ENCODE results near the gene SMG6. TPM values are rescaled to one million over a fixed set of nuclear protein-coding genes. Genes with fewer than 3 reads are reported as not detected.
A peak's percentile ranks its signal among the peaks of the same experiment; 100 is the strongest.

SMG6 gene
- total and polyA plus RNA-seq, 2 of the 13 experiments (the other 11 are each of a cell fraction or from before 2014, with no cell fraction given): 4.6 to 14.6 TPM

GRCh38 chr17:2336215-2336851 is 32.7 kb upstream of the SMG6 start, which contains the start of gene TSR1 (continued):
- peak; percentile 89; the same call in 1 of the 2 replicates for TF ChIP-seq ARID4A (CRISPR knock-in tag; IDR thresholded peaks at IDR 0.05; ENCODE audit: borderline replicate concordance)
- TF ChIP-seq IRF2 (CRISPR knock-in tag; IDR thresholded peaks at IDR 0.05): peak; percentile 33; the same call in 1 of the 2 replicates
- peak; percentile 67; the same call in 1 of the 2 replicates for TF ChIP-seq ZBTB38 (CRISPR knock-in tag; IDR thresholded peaks at IDR 0.05)
- TF ChIP-seq GATAD2A (CRISPR knock-in tag; IDR thresholded peaks at IDR 0.05): peak; percentile 57
- TF ChIP-seq PRMT3 (CRISPR knock-in tag; IDR thresholded peaks at IDR 0.05; ENCODE audit: borderline replicate concordance, low read depth): 0 out of 2 replicates have a peak, but pooled peaks have one; percentile 80
- peak; percentile 97 for TF ChIP-seq POLR2G (IDR thresholded peaks at IDR 0.05; ENCODE audit: low read depth, low read length)
- TF ChIP-seq, protein P1, sequence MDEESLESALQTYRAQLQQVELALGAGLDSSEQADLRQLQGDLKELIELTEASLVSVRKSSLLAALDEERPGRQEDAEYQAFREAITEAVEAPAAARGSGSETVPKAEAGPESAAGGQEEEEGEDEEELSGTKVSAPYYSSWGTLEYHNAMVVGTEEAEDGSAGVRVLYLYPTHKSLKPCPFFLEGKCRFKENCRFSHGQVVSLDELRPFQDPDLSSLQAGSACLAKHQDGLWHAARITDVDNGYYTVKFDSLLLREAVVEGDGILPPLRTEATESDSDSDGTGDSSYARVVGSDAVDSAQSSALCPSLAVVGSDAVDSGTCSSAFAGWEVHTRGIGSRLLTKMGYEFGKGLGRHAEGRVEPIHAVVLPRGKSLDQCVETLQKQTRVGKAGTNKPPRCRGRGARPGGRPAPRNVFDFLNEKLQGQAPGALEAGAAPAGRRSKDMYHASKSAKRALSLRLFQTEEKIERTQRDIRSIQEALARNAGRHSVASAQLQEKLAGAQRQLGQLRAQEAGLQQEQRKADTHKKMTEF (CRISPR knock-in tag; IDR thresholded peaks at IDR 0.05): peak; percentile 86
- peak; percentile 84 for TF ChIP-seq ASH2L (IDR thresholded peaks at IDR 0.05; ENCODE audit: insufficient read length, low read depth, low read length)
- TF ChIP-seq RNF2 (conservative IDR thresholded peaks at IDR 0.05; ENCODE audit: low read depth): peak; percentile 92; the same call in 1 of the 2 replicates
- no peak for TF ChIP-seq ZNF234 (CRISPR knock-in tag; conservative IDR thresholded peaks at IDR 0.05)
- peak; percentile 91 for TF ChIP-seq CHD2 (IDR thresholded peaks at IDR 0.05; ENCODE audit: low read depth, low read length)
- TF ChIP-seq ZNF430 (CRISPR knock-in tag; IDR thresholded peaks at IDR 0.05): peak; percentile 58; the same call in 1 of the 2 replicates
- peak; percentile 65; the same call in 1 of the 2 replicates for TF ChIP-seq ZNF510 (CRISPR knock-in tag; IDR thresholded peaks at IDR 0.05; ENCODE audit: low read depth)
- peak; percentile 77 for TF ChIP-seq ZNF776 (CRISPR knock-in tag; IDR thresholded peaks at IDR 0.05)
- TF ChIP-seq, protein P2, sequence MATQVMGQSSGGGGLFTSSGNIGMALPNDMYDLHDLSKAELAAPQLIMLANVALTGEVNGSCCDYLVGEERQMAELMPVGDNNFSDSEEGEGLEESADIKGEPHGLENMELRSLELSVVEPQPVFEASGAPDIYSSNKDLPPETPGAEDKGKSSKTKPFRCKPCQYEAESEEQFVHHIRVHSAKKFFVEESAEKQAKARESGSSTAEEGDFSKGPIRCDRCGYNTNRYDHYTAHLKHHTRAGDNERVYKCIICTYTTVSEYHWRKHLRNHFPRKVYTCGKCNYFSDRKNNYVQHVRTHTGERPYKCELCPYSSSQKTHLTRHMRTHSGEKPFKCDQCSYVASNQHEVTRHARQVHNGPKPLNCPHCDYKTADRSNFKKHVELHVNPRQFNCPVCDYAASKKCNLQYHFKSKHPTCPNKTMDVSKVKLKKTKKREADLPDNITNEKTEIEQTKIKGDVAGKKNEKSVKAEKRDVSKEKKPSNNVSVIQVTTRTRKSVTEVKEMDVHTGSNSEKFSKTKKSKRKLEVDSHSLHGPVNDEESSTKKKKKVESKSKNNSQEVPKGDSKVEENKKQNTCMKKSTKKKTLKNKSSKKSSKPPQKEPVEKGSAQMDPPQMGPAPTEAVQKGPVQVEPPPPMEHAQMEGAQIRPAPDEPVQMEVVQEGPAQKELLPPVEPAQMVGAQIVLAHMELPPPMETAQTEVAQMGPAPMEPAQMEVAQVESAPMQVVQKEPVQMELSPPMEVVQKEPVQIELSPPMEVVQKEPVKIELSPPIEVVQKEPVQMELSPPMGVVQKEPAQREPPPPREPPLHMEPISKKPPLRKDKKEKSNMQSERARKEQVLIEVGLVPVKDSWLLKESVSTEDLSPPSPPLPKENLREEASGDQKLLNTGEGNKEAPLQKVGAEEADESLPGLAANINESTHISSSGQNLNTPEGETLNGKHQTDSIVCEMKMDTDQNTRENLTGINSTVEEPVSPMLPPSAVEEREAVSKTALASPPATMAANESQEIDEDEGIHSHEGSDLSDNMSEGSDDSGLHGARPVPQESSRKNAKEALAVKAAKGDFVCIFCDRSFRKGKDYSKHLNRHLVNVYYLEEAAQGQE (IDR thresholded peaks at IDR 0.05; ENCODE audit: borderline replicate concordance in 1 of 2, low read depth in 1 of 2, low read length in 2 of 2): peak in 1 of 2 experiments; percentile 48; a peak in 1 of 4 replicates
- TF ChIP-seq BRCA1 (CRISPR knock-in tag; IDR thresholded peaks at IDR 0.05): peak; percentile 76; the same call in 1 of the 2 replicates
- TF ChIP-seq ZNF564 (CRISPR knock-in tag; IDR thresholded peaks at IDR 0.05): peak; percentile 78; the same call in 1 of the 2 replicates
- TF ChIP-seq GFI1 (CRISPR knock-in tag; IDR thresholded peaks at IDR 0.05; ENCODE audit: borderline replicate concordance): peak; percentile 72; the same call in 1 of the 2 replicates
- peak; percentile 100 for TF ChIP-seq GABPB1 (CRISPR knock-in tag; IDR thresholded peaks at IDR 0.05)
- TF ChIP-seq ZNF883 (CRISPR knock-in tag; IDR thresholded peaks at IDR 0.05; ENCODE audit: not compliant biosample characterization): peak; percentile 56

Data from HepG2 (cell line).